ENCODE results near the gene SH3TC2. TPM values are rescaled to one million over a fixed set of nuclear protein-coding genes. Genes with fewer than 3 reads are reported as not detected.

The SH3TC2 gene
- total RNA-seq, 1 donor from 2014 or later, result not detected

GRCh38 chr5:149045089-149045460, 17.8 kb downstream of the SH3TC2 start:
- no peak for TF ChIP-seq CTCF (IDR thresholded peaks at IDR 0.05)
- Mint-ChIP-seq H3K4me3 (no peak overlapping the region), H3K27me3 (peaks cover 8% of the 10 kb centered on the region), H3K27ac (no peak overlapping the region), H3K4me1 (no peaks in the 10 kb centered on the region), H3K36me3 (ENCODE audit: low read depth) (no peaks in the 10 kb centered on the region), H3K9me3 (no peaks in the 10 kb centered on the region)
- DNase-seq, result no peak
- POLR2A ChIA-PET, result no interaction called here
- intact Hi-C loops (cut with micrococcal nuclease), result no loop called here
- CTCF ChIA-PET, result interaction anchor here (3.0 kb wide), 1 partner anchor 9 kb away, joined by 13 read pairs; no protein-coding TSS in a partner anchor
- ATAC-seq (ENCODE audit: low read depth), result no peak

DNA sequence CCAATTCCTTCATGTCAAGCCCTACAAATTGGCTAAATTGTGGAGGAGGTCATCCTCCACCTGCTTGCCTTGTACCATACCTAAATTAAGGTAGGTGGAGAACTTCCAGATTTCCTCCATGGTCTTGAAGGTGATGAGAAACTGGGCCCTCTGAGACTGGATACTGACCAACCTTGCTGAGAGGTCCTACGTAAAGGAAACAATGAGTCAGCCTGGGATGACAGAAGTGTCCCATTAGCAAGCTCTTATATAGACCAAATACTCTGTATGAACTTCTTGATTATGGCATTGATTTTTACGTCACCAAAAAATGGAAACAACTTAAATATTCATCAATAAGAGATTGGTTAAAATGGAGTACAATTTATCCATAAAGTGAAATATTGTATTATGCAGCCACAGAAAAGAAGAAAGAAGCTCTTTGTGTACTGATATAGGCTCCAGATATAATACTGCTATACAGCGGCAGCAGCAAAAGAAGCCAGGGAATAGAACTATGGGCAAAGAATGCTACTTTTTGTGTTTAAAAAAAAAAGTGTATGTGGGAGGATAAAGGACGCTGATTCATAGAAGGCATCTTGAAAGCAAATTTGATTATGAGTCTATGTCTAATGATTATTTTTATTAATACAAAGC, 18.3 kb downstream of the SH3TC2 start:
- ATAC-seq (ENCODE audit: low read depth), result no peak
- POLR2A ChIA-PET, result no interaction called here
- intact Hi-C loops (cut with micrococcal nuclease), result no loop called here
- no peak for DNase-seq
- no peak for TF ChIP-seq CTCF (IDR thresholded peaks at IDR 0.05)
- Mint-ChIP-seq H3K27ac (no peak overlapping the region), H3K4me1 (no peaks in the 10 kb centered on the region), H3K36me3 (ENCODE audit: low read depth) (no peaks in the 10 kb centered on the region), H3K27me3 (peaks cover 4% of the 10 kb centered on the region), H3K9me3 (no peaks in the 10 kb centered on the region), H3K4me3 (no peak overlapping the region)
- CTCF ChIA-PET, result interaction anchor here (3.0 kb wide), 1 partner anchor 9 kb away, joined by 13 read pairs; no protein-coding TSS in a partner anchor

DNA sequence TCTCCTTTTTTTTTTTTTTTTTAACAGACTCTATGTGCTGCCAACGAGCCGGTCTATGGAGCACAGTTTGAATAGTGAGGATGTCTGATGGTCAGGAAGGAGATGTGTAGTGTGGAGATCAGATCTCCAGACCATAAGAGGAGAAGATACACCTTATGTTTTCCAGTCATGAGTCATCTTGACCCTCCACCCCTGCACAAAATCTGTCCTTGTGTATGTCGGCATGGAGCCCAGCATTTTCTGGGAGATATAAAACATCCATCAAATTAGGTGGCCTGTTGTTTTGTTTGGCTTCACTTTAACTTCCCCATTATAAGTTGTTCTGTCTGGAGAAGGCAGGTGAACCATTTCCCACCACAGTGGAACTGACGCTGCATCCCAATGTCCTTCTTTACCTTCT, 19.2 kb downstream of the SH3TC2 start:
- Mint-ChIP-seq H3K36me3 (ENCODE audit: low read depth) (no peaks in the 10 kb centered on the region), H3K27me3 (peaks cover 4% of the 10 kb centered on the region), H3K4me1 (no peaks in the 10 kb centered on the region), H3K9me3 (no peaks in the 10 kb centered on the region), H3K4me3 (no peak overlapping the region), H3K27ac (no peak overlapping the region)
- ATAC-seq (ENCODE audit: low read depth) (no peak), DNase-seq (no peak)
- no peak for TF ChIP-seq CTCF (IDR thresholded peaks at IDR 0.05)
- intact Hi-C loops (cut with micrococcal nuclease), result no loop called here
- ChIA-PET POLR2A (no interaction called here), CTCF (no interaction called here)

DNA sequence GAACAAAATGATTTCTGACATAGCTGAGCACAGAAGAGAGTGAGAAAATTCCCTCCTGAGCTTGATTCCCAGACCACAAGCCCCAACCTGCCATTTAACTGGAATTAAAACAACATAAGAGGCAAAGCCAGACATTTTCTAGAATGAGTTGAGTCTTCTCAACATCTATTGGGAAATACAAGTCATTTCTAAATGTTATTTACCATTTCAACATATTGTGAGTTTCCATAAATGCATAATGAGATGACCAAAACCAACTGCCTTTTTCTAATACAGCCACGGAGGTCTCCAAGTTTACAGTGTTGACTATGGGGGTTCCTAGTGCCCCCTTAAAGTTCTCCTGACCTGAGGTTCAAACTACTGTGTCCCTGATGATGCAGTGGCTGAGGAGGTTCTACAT, 20.0 kb downstream of the SH3TC2 start:
- Mint-ChIP-seq H3K9me3 (no peaks in the 10 kb centered on the region), H3K4me3 (no peak overlapping the region), H3K4me1 (no peaks in the 10 kb centered on the region), H3K27me3 (peaks cover 10% of the 10 kb centered on the region), H3K27ac (no peak overlapping the region), H3K36me3 (ENCODE audit: low read depth) (no peaks in the 10 kb centered on the region)
- intact Hi-C loops (cut with micrococcal nuclease), result no loop called here
- CTCF ChIA-PET, result no interaction called here
- TF ChIP-seq CTCF (IDR thresholded peaks at IDR 0.05), result no peak
- ATAC-seq (ENCODE audit: low read depth) (no peak), DNase-seq (no peak)
- POLR2A ChIA-PET, result no interaction called here

- ATAC-seq (ENCODE audit: low read depth) (no peak), DNase-seq (no peak)
- POLR2A ChIA-PET, result no interaction called here
- no peak overlapping the region for H3K27ac Mint-ChIP-seq
- no peaks in the 10 kb centered on the region for H3K9me3 Mint-ChIP-seq
- CTCF ChIA-PET, result no interaction called here
- H3K36me3 Mint-ChIP-seq (ENCODE audit: low read depth), result no peaks in the 10 kb centered on the region
- peaks cover 13% of the 10 kb centered on the region for H3K27me3 Mint-ChIP-seq
- H3K4me1 Mint-ChIP-seq, result no peaks in the 10 kb centered on the region
- H3K4me3 Mint-ChIP-seq, result no peak overlapping the region
- intact Hi-C loops (cut with micrococcal nuclease), result no loop called here
- TF ChIP-seq CTCF (IDR thresholded peaks at IDR 0.05), result no peak
These were observed 21.6 kb downstream of the SH3TC2 start for GRCh38 chr5:149041242-149041641.

All from activated B cell treated with CpG ODN at 0.5 μM for 24 hours (primary cell).